ENCODE results near the gene TRH.

TRH gene

DNA sequence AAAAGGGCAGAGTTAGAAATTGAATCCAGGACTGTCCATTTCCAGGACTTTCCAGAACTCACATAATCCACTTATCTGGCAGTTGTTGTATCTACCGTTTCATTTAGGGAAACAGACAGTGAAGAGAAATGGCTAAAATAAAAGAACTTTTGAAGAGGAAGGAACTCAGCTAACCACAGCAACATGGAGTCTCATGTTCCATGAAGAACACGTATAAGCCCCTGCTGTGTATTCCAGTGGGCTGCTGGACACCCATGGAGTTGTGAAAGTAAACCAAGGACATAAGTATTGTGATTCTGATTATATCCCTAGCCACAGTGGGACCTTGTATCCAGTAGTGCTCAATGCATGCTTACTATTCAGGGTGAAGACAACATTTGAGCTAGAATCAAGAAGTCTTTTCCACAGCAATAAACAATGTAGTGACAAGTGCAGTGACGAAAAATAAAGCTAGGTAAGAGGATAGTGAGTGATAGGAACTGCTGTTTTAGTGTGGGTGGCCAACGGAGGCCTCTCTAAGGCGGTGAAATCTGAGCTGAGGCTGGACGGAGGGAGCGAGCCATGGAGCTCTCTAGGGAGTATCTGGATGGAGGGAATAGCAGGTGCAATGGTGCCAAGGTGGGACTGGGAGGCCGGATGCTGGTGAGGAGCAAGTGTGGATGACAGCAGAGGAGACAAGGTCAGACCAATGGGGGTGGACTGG is 26.8 kb upstream of the TRH start:
- no peak for DNase-seq (ENCODE audit: low read depth)
- TF ChIP-seq, protein P1, sequence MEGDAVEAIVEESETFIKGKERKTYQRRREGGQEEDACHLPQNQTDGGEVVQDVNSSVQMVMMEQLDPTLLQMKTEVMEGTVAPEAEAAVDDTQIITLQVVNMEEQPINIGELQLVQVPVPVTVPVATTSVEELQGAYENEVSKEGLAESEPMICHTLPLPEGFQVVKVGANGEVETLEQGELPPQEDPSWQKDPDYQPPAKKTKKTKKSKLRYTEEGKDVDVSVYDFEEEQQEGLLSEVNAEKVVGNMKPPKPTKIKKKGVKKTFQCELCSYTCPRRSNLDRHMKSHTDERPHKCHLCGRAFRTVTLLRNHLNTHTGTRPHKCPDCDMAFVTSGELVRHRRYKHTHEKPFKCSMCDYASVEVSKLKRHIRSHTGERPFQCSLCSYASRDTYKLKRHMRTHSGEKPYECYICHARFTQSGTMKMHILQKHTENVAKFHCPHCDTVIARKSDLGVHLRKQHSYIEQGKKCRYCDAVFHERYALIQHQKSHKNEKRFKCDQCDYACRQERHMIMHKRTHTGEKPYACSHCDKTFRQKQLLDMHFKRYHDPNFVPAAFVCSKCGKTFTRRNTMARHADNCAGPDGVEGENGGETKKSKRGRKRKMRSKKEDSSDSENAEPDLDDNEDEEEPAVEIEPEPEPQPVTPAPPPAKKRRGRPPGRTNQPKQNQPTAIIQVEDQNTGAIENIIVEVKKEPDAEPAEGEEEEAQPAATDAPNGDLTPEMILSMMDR (conservative IDR thresholded peaks at IDR 0.05; ENCODE audit: control insufficient read depth, insufficient read depth, low read depth, low read length) = no peak
- no peak overlapping the region for H3K4me3 ChIP-seq (ENCODE audit: control insufficient read depth, low read depth, low read length)

DNA sequence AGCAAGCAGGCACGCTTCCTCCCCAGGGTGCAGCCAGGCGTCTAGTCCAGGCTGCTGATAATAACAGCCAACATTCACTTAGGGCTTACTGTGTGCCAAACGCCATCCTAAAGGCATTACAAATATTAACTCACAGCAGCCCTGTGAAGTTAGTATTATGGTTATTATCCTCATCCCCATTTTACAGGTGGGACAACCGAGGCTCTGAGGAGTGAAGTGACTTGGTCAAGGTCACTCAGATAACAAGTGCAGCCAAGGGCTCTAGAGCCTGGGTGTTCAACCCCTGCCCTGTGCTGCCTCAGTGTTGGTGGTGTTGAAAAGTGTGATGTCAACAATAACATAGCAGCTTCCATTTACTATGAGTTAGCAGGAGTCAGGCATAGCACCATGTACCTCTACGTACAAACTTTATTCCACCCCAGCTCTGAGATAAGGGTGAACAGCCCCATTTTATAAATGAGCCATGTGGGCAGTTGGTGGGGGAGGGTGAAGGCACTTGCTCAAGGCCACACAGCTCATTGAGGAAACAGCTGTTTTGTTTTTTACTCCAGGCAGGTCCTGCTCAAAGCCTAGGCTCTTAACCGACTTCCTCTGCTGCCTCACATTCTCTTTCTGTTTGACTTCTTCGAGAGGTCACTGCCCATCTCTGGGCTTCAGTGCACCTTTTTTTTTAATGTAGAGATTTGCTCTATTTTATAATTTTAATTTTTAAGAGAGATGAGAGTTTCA is 24.0 kb upstream of the TRH start:
- no peak for DNase-seq (ENCODE audit: low read depth)
- TF ChIP-seq, protein P1 (conservative IDR thresholded peaks at IDR 0.05; ENCODE audit: control insufficient read depth, insufficient read depth, low read depth, low read length) = no peak
- no peak overlapping the region for H3K4me3 ChIP-seq (ENCODE audit: control insufficient read depth, low read depth, low read length)

DNA sequence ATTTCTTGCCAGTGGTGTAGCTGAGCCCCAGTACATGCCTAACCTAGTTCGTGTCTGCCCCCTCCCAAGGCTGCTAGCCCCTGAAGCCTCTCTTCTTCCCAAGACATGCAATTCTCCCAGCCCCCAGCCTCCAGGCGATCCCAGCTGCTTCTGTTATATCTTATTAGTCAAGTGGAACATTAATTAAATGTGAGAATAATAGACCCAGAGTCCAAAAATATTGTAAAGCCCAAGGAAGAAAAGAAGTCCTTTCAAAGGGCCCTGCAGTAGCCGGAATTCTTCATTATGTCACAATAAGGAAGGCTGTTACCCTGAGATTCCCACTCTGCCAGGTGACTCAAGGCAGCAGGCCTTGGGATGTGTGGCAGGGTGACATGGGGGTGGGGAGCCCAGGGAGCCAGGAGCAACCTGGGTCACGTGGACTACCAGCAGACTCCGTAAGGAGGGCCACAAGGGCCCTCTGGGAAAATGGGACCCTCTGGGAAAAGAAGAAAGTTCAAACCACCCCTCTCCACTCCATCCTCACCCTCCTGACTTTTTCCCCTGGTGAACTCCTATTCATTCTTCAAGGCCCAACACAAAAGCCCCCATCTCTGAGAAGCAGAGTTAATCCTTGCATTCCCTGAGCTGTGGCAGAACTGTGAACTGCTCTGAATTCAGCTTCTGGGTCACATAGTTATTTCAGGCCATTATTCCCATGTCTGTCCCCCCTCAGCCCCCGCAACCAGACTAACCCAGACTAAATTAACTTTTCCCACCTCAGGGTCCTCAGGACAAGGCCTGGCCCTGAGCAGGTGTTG is 21.8 kb upstream of the TRH start:
- TF ChIP-seq, protein P1 (conservative IDR thresholded peaks at IDR 0.05; ENCODE audit: control insufficient read depth, insufficient read depth, low read depth, low read length) = no peak
- no peak for DNase-seq (ENCODE audit: low read depth)
- H3K4me3 ChIP-seq (ENCODE audit: control insufficient read depth, low read depth, low read length) = no peak overlapping the region

DNA sequence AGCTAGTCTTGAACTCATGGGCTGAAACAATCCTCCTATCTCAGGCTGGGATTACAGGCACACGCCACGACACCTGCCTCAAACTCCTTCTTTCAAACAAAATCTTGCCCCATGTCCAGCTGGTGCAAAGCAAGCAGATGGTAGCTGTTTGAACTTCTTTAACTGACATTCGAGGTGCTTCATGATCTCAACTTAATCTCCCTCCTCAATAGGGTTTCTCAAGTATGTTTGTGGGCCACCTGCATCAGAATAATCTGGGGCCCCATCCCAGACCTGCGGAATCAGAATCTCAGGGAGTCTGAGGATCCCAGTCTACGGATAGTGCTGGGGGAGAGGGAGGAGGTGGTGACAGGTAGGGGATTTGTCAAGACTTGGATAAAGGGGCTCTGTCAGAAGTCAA is 20.9 kb upstream of the TRH start:
- no peak overlapping the region for H3K4me3 ChIP-seq (ENCODE audit: control insufficient read depth, low read depth, low read length)
- TF ChIP-seq, protein P1 (conservative IDR thresholded peaks at IDR 0.05; ENCODE audit: control insufficient read depth, insufficient read depth, low read depth, low read length) = no peak
- no peak for DNase-seq (ENCODE audit: low read depth)

DNA sequence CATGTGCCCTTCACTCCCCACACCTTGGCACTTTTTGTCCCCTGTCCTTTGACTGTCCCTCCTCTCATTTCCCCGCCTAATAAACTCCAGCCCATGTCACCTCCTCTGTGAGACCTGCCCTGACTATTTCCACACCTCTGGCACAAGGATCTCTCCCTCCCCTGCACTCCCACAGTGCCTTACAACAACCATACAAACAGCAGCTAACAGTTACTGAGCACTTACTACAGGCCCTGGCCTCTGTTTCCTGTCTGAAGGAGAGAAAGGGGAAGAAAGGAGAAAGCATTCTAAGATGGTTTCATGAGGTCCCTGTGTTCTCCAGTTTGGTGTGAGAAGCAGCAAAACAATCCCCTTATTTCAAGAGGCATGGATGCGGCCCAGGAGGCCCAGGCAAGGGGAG is 20.0 kb upstream of the TRH start:
- TF ChIP-seq, protein P1 (conservative IDR thresholded peaks at IDR 0.05; ENCODE audit: control insufficient read depth, insufficient read depth, low read depth, low read length) = no peak
- DNase-seq (ENCODE audit: low read depth) = no peak
- H3K4me3 ChIP-seq (ENCODE audit: control insufficient read depth, low read depth, low read length) = no peak overlapping the region

DNA sequence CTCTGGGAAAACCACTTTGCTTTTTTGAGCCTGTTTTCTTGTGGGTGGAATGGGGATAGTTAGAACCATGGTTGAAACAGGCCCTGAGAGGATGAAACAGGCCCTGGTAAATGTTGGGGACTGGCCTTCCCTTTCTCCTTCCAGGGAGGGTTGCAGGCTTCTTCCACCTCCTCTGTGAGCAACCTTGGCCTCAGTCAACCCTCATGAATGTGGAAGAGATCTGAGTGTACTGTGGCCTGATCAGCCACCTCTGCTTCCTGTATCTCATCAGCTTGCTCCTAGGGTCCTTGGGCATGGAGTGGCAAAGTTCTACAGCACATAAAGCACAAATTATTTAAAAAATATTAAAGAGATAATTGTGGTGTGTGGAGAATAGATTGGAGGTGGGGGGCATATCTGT is 17.6 kb upstream of the TRH start:
- TF ChIP-seq, protein P1 (conservative IDR thresholded peaks at IDR 0.05; ENCODE audit: control insufficient read depth, insufficient read depth, low read depth, low read length) = no peak
- no peak for DNase-seq (ENCODE audit: low read depth)
- no peak overlapping the region for H3K4me3 ChIP-seq (ENCODE audit: control insufficient read depth, low read depth, low read length)

Data from fibroblast of mammary gland (primary cell).